Activated CD4-positive, CD25-positive, alpha-beta regulatory T cell (primary cell): ENCODE data around the gene FGF10.

ENCODE experiments used
- DNase-seq, 4 experiments: peaks; one replicate each; lab custom pipeline; 2025; lab: John Stamatoyannopoulos, UW

FGF10 gene

DNA sequence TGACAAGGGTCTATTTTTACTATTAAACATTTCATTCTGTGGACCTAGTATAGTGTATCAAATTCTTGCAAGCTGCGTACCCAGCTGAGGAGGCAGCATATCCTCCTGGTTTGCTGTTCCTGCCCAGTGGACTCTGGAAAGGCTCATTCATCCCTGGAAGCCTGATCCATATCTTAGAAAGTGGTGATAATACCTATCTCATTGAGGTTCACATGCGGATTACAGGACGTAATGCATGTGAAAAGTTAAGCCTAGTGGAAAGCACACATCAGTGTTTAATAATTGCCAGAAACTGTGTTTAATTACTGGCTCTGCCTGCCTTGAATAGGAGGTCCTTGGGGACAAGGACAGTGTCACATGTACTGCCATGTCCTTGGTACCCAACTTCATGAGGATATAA lies 132.0 kb downstream of the FGF10 start:
- DNase-seq, result no peak
